HFFc6 (cell line): ENCODE data around the gene CD300H. TPM values are rescaled to one million over a fixed set of nuclear protein-coding genes. Genes with fewer than 3 reads are reported as not detected.
"Not testable (repeated sequence)": the region's sequence is repeated elsewhere in the genome, so short reads cannot be mapped to it uniquely, and the experiment has no call there.

Experiments
- DNase-seq: peaks from one replicate; pipeline ENCODE4 v3.0.0-alpha.2; 2018
- H3K27ac Mint-ChIP-seq: 2 replicates; pipeline ENCODE4 v1.8.0; 2020; ENCODE audit warnings: mild to moderate bottlenecking, mixed read lengths
- H3K27me3 Mint-ChIP-seq: 2 replicates; pipeline ENCODE4 v1.8.0; 2021; ENCODE audit warnings: mild to moderate bottlenecking, moderate library complexity, mixed read lengths; ENCODE audit not compliant: insufficient read depth
- H3K36me3 Mint-ChIP-seq: 2 replicates; pipeline ENCODE4 v1.8.0; 2021; ENCODE audit warnings: low read depth, mixed read lengths
- H3K4me1 Mint-ChIP-seq: 2 replicates; pipeline ENCODE4 v1.8.0; 2020; ENCODE audit warnings: low read depth, mixed read lengths
- H3K4me3 Mint-ChIP-seq: 2 replicates; pipeline ENCODE4 v1.8.0; 2020; ENCODE audit warnings: mild to moderate bottlenecking, moderate library complexity, mixed read lengths
- H3K9me3 Mint-ChIP-seq: 2 replicates; pipeline ENCODE4 v1.8.0; 2020; ENCODE audit warnings: mild to moderate bottlenecking, mixed read lengths
- total RNA-seq, 6 experiments: library from RNA; stranded (reverse); fragmentation: NEBNext Ultra II Directional; extraction: Animal tissue kit (Norgen Biotek cat#: 25700); gene quantifications; 2 replicates in 1 of 6; 3 replicates in 5 of 6; pipeline ENCODE4 v1.2.3, GENCODE V29; 2021
- TF ChIP-seq, protein P1 (sequence below): fragments of 200-600 bp; sonication (generic); IDR thresholded peaks from 2 replicates; pipeline ENCODE4 v1.5.0; 2021; ENCODE audit warnings: antibody characterized with exemption, mild to moderate bottlenecking

The CD300H gene
- total RNA-seq, 6 experiments from 2014 or later, result not detected

DNA sequence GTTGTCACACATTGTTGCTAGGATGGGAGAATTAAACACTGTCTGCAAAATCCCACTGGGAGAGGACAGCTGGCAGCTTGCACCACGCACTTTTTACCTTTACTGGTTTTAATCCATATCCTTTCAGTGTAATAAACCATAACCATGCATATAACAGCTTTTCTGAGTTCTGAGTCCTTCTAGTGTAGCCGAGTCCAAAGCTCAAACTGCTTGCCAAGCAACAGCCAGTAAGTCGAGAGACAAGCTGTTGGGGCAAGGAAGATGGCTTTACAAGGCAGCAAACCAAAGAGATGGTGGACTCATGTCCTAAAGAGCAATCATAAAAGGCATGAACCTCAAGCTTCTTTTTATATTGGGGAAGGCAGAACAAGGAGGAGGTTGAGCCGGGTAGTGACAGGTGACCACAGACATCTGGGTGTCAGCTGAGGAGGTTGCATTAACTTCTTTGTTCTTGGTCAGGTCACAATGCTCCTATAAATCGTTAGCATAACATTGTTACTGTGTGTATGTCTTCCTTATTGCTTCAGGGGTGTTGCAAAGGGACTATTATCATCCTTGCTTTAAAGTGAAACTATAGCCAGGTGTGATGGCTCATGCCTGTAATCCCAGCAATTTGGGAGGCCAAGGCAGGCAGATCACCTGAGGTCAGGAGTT is 7.3 kb upstream of the CD300H start:
- no peak for DNase-seq
- H3K27me3 Mint-ChIP-seq, result no peaks in the 10 kb centered on the region; the same call in 1 of the 2 replicates
- TF ChIP-seq, protein P1, sequence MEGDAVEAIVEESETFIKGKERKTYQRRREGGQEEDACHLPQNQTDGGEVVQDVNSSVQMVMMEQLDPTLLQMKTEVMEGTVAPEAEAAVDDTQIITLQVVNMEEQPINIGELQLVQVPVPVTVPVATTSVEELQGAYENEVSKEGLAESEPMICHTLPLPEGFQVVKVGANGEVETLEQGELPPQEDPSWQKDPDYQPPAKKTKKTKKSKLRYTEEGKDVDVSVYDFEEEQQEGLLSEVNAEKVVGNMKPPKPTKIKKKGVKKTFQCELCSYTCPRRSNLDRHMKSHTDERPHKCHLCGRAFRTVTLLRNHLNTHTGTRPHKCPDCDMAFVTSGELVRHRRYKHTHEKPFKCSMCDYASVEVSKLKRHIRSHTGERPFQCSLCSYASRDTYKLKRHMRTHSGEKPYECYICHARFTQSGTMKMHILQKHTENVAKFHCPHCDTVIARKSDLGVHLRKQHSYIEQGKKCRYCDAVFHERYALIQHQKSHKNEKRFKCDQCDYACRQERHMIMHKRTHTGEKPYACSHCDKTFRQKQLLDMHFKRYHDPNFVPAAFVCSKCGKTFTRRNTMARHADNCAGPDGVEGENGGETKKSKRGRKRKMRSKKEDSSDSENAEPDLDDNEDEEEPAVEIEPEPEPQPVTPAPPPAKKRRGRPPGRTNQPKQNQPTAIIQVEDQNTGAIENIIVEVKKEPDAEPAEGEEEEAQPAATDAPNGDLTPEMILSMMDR, result no peak
- H3K4me3 Mint-ChIP-seq, result no peak overlapping the region
- no peaks in the 10 kb centered on the region for H3K4me1 Mint-ChIP-seq
- peaks cover 55% of the 10 kb centered on the region for H3K9me3 Mint-ChIP-seq
- H3K27ac Mint-ChIP-seq, result no peak overlapping the region
- H3K36me3 Mint-ChIP-seq, result peaks cover 5% of the 10 kb centered on the region; the same call in 1 of the 2 replicates

DNA sequence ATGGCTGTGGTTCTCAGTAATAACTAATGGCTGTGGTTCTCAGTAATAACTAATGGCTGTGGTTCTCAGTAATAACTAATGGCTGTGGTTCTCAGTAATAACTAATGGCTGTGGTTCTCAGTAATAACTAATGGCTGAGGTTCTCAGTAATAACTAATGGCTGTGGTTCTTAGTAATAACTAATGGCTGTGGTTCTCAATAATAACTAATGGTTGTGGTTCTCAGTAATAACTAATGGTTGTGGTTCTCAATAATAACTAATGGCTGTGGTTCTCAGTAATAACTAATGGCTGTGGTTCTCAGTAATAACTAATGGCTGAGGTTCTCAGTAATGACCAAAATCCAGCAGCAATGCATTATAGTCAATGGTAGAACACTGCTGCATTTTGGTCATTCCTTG is 6.3 kb upstream of the CD300H start:
- H3K4me1 Mint-ChIP-seq, DNase-seq, H3K27ac Mint-ChIP-seq, H3K27me3 Mint-ChIP-seq, H3K4me3 Mint-ChIP-seq, H3K36me3 Mint-ChIP-seq: not testable (repeated sequence)
- peaks cover 52% of the 10 kb centered on the region for H3K9me3 Mint-ChIP-seq

DNA sequence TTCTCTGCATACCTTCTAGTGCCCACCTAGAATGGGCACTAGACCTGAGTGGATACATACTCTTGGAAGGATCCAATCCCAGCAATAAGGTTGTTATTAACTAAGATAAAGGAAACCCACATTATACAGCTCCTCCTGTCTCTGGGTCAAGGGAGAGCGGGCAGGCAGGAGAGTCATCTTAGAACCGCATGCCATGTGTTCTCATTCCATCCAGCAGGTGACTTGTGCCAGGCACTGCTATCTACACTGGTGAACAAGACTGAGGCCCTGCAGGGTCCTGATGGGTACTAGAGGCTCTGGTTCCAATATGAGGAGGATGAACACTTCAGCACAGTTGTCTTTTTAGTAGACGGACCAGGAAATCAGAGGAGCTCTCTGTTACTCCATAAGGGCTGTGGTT is 5.9 kb upstream of the CD300H start:
- Mint-ChIP-seq H3K36me3 (peaks cover 12% of the 10 kb centered on the region; the same call in 1 of the 2 replicates), H3K9me3 (peaks cover 56% of the 10 kb centered on the region), H3K27me3 (no peaks in the 10 kb centered on the region; the same call in 1 of the 2 replicates), H3K27ac (no peak overlapping the region), H3K4me1 (no peaks in the 10 kb centered on the region), H3K4me3 (no peak overlapping the region)
- TF ChIP-seq, protein P1, result no peak
- DNase-seq, result no peak

DNA sequence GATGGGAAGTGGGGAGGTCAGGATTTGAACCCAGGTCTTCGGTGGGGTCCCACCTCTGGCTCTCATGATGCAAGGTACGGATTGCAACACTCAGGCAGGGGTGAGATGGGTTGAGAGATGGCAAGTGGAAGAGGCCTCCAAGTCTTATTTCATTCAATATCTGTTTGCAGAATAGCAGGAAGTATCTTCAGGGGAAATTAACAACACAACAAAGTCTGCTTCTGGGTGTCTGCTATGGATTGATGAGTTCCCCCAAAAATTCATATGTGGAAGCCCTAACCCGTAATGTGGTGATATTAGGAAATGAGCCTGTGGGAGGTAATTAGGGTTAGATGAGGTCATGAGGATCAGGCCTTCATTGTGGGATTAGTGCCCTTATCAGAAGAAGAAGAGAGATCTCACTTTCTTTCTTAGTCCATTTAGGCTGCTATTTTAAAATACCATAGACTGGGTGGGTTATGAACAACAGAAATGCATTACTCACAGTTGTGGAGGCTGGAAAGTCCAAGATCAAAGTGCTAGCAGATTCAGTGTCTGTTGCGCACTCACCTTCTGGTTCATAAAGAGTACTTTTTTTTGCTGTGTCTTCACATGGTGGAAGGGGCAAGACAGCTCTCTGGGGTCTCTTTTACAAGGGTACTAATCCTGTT is 4.4 kb upstream of the CD300H start:
- DNase-seq, result no peak
- Mint-ChIP-seq H3K9me3 (peaks cover 53% of the 10 kb centered on the region), H3K27ac (no peak overlapping the region), H3K27me3 (no peaks in the 10 kb centered on the region; the same call in 1 of the 2 replicates), H3K36me3 (peaks cover 9% of the 10 kb centered on the region; the same call in 1 of the 2 replicates), H3K4me1 (no peaks in the 10 kb centered on the region), H3K4me3 (no peak overlapping the region)
- TF ChIP-seq, protein P1, result no peak

DNA sequence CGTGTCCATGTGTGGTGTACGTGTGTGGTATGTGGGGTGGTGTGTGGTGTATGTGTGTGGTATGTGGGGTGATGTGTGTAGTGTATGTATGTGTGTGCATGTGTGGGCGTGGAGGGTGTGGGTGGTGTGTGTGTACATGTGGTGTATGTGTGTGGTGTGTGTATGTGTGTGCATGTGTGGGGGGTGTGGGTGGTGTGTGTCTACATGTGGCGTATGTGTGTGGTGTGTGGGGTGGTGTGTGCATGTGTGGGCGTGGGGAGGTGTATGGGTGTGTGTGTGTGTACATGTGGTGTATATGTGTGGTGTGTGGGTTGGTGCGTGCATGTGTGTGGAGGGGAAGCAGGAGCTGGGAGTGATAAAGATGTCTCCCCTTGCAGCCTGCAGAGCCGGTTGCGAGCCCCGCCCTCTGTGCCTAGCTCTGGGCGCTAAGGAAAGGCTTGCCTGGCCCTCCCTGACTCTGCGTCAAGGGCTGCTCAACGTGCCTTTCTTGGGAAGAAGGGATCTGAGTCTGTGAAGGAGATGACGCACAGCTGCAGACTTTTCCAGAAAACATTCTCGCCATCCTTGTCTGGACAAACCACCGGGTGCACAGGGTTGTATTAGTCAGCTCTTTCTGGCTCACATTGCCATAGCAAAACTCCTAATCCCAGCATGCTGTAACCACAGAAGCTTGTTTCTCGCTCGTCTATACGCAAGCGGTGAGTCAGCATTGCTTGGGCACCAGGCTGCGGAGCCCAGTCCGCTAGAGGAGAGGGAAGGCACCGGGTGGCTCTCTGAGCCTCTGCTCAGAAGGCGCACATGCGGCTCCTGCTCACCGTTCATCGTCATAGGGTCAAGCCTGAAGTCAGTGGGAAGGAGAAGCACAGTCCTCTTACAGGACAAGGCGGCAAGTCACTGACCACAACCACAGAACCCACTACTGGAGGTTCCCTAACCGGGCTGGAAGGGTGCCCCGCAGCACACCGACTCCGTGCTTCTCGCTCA is 2.0 kb upstream of the CD300H start:
- peak; percentile 0 for DNase-seq
- H3K27ac Mint-ChIP-seq, result no peak overlapping the region
- peaks cover 9% of the 10 kb centered on the region; the same call in 1 of the 2 replicates for H3K36me3 Mint-ChIP-seq
- H3K27me3 Mint-ChIP-seq, result no peaks in the 10 kb centered on the region
- H3K4me1 Mint-ChIP-seq, result no peaks in the 10 kb centered on the region
- TF ChIP-seq, protein P1, result no peak
- no peak overlapping the region for H3K4me3 Mint-ChIP-seq
- peaks cover 44% of the 10 kb centered on the region for H3K9me3 Mint-ChIP-seq
